Fibroblast of lung (primary cell): ENCODE measurements around the gene ADCK2. TPM values are rescaled to one million over a fixed set of nuclear protein-coding genes. Genes with fewer than 3 reads are reported as not detected.

ENCODE experiments used
- DNase-seq, 2 donors: peaks; one replicate each; pipeline versions ENCODE4 v3.0.0 to v3.0.0-alpha.2; 2010; ENCODE audit warnings: low read depth in 2 of 2
- H2AFZ ChIP-seq: 2 replicates; pipeline ENCODE4 v1.5.1; 2012; ENCODE audit warnings: low read length, control low read depth, inconsistent platforms
- H3K27ac ChIP-seq: 2 replicates; pipeline ENCODE4 v1.5.1; 2011; ENCODE audit warnings: low read length, control low read depth; ENCODE audit not compliant: insufficient read depth
- H3K27me3 ChIP-seq: 2 replicates; pipeline ENCODE4 v1.5.1; 2011; ENCODE audit warnings: mild to moderate bottlenecking, low read length; ENCODE audit not compliant: control insufficient read depth, insufficient read depth
- H3K36me3 ChIP-seq: 2 replicates; pipeline ENCODE4 v1.5.1; 2011; ENCODE audit warnings: low read length; ENCODE audit not compliant: control insufficient read depth, insufficient read depth
- H3K4me1 ChIP-seq: 2 replicates; pipeline ENCODE4 v1.5.1; 2011; ENCODE audit warnings: low read length; ENCODE audit not compliant: control insufficient read depth, insufficient read depth; ENCODE audit errors: extremely low read depth
- H3K4me2 ChIP-seq: 2 replicates; pipeline ENCODE4 v1.5.1; 2011; ENCODE audit warnings: low read length, control low read depth; ENCODE audit not compliant: insufficient read depth; ENCODE audit errors: extremely low read depth
- H3K4me3 ChIP-seq, 4 experiments: fragments of 200-600 bp in 1 of 4; sonication (generic) in 1 of 4; replicated peaks in 1 of 4; 2 replicates each; pipeline ENCODE4 v1.5.1; 2011 to 2016; ENCODE audit warnings: low read length in 4 of 4, low read depth in 3 of 4, mild to moderate bottlenecking in 3 of 4, control low read depth in 2 of 4, inconsistent platforms in 1 of 4, mixed read lengths in 1 of 4; ENCODE audit not compliant: insufficient read depth in 1 of 4; ENCODE audit errors: control extremely low read depth in 1 of 4
- H3K79me2 ChIP-seq: 2 replicates; pipeline ENCODE4 v1.5.1; 2012; ENCODE audit warnings: mild to moderate bottlenecking, low read length, inconsistent platforms; ENCODE audit not compliant: control insufficient read depth, insufficient read depth
- H3K9ac ChIP-seq: 2 replicates; pipeline ENCODE4 v1.5.1; 2011; ENCODE audit warnings: mild to moderate bottlenecking, low read length, control low read depth; ENCODE audit not compliant: insufficient read depth
- H3K9me3 ChIP-seq: 2 replicates; pipeline ENCODE4 v1.5.1; 2012; ENCODE audit warnings: low read depth, low read length; ENCODE audit not compliant: control insufficient read depth, insufficient read depth
- H4K20me1 ChIP-seq: 2 replicates; pipeline ENCODE4 v1.5.1; 2011; ENCODE audit warnings: low read length; ENCODE audit not compliant: control insufficient read depth, insufficient read depth; ENCODE audit errors: extremely low read depth
- CTCF ChIP-seq, 2 donors: IDR thresholded peaks in 1 of 2; conservative IDR thresholded peaks in 1 of 2; 1 replicate in 1 of 2; 2 replicates in 1 of 2; pipeline ENCODE4 v1.5.1; 2011 to 2012; ENCODE audit warnings: low read length in 2 of 2, control low read depth in 1 of 2, inconsistent platforms in 1 of 2, low read depth in 1 of 2, mild to moderate bottlenecking in 1 of 2
- EZH2 ChIP-seq: IDR thresholded peaks from 2 replicates; pipeline ENCODE4 v1.5.1; 2012; ENCODE audit warnings: low read length, control low read depth, mild to moderate bottlenecking; ENCODE audit errors: missing control alignments
- polyA plus RNA-seq, 2 donors: library from polyadenylated mRNA; depleted of rRNA in 1 of 2; stranded (reverse) in 1 of 2; unstranded in 1 of 2; fragments of >200 nt; gene quantifications; 2 replicates each; pipeline ENCODE4 v1.2.1, GENCODE V29; 2011 to 2012; ENCODE audit warnings: missing spikeins in 1 of 2
- total RNA-seq: library from RNA; depleted of rRNA; stranded (reverse); fragments of >200 nt; gene quantifications from 2 replicates; pipeline ENCODE4 v1.2.1, GENCODE V29; 2014

The ADCK2 gene
- total and polyA plus RNA-seq, 2 donors (not counting 1 experiment from before 2014, with no cell fraction given), result 7.1 to 37.5 TPM

GRCh38 chr7:140744005-140744404, 71.3 kb downstream of the ADCK2 start:
- TF ChIP-seq CTCF (conservative IDR thresholded peaks at IDR 0.05 in 1 of 2, IDR thresholded peaks at IDR 0.05 in 1 of 2; ENCODE audit: low read depth in 1 of 2, low read length in 2 of 2), result no peak
- TF ChIP-seq EZH2, result no peak
- H3K27me3 ChIP-seq, result no peaks in the 10 kb centered on the region
- DNase-seq, result no peak
- H3K36me3 ChIP-seq, result no peaks in the 10 kb centered on the region
- no peaks in the 10 kb centered on the region for H3K4me1 ChIP-seq
- no peak overlapping the region for H3K9ac ChIP-seq
- H3K4me2 ChIP-seq, result no peak overlapping the region
- no peak overlapping the region for H3K27ac ChIP-seq
- H3K9me3 ChIP-seq, result no peaks in the 10 kb centered on the region
- no peak overlapping the region for H2AFZ ChIP-seq
- H4K20me1 ChIP-seq, result no peaks in the 10 kb centered on the region
- no peaks in the 10 kb centered on the region for H3K79me2 ChIP-seq
- H3K4me3 ChIP-seq, result no peak overlapping the region

Other genes with a start within 250 kb of the ADCK2 start
- 74.0 and 81.9 TPM in 2 replicates for gene MKRN1, start 193.4 kb upstream of the ADCK2 start, total RNA-seq
- gene MKRN1, start 193.4 kb upstream of the ADCK2 start, polyA plus RNA-seq, result 52.6 and 63.5 TPM in 2 replicates
- 39.0 and 40.8 TPM in 2 replicates for gene DENND2A, start 32.1 kb upstream of the ADCK2 start, total RNA-seq
- 25.8 and 30.6 TPM in 2 replicates for gene DENND2A, start 32.1 kb upstream of the ADCK2 start, polyA plus RNA-seq
- gene NDUFB2, start 23.8 kb downstream of the ADCK2 start, total RNA-seq, result 44.9 and 116 TPM in 2 replicates
- gene NDUFB2, start 23.8 kb downstream of the ADCK2 start, polyA plus RNA-seq, result 283 and 307 TPM in 2 replicates